T-cell (primary cell): ENCODE measurements around the gene ANKRD49. TPM values are rescaled to one million over a fixed set of nuclear protein-coding genes. Genes with fewer than 3 reads are reported as not detected.
A peak's percentile ranks its signal among the peaks of the same experiment; 100 is the strongest.

Experiments
- ATAC-seq, 4 experiments: fragments of 200-7000 bp in 3 of 4; fragments of 150-1000 bp in 1 of 4; cut with Tn5 transposase; replicated peaks in 1 of 4; 1 replicate in 3 of 4; 2 replicates in 1 of 4; pipeline ENCODE4 v1.10.0; 2021; ENCODE audit warnings: moderate library complexity in 3 of 4, mild to moderate bottlenecking in 2 of 4, moderate number of reproducible peaks in 1 of 4
- CTCF ChIA-PET, 2 donors: fragments of 300-600 bp; sonication (Branson Sonifier 250); formaldehyde crosslinking; loops; one replicate each; lab custom pipeline; 2022; ENCODE audit warnings: antibody characterized with exemption in 2 of 2; lab: Charles Lee
- POLR2A ChIA-PET, 2 donors: fragments of 300-600 bp; sonication (Branson Sonifier 250); formaldehyde crosslinking; loops; one replicate each; lab custom pipeline; 2022; ENCODE audit warnings: antibody characterized with exemption in 2 of 2; lab: Charles Lee
- DNase-seq, 35 experiments: peaks; one replicate each; pipeline versions ENCODE4 v3.0.0 to v3.0.0-alpha.2; 2013 to 2023
- H3K27ac ChIP-seq: one replicate; pipeline ENCODE4 v1.5.1; 2013; ENCODE audit warnings: low read length
- H3K27me3 ChIP-seq, 2 experiments: replicated peaks in 1 of 2; 1 replicate in 1 of 2; 2 replicates in 1 of 2; pipeline versions ENCODE4 v1.6.1 to v1.7.0; 2013; ENCODE audit warnings: low read length in 1 of 2, mixed read lengths in 1 of 2; ENCODE audit not compliant: control insufficient read depth in 2 of 2, insufficient read depth in 2 of 2; ENCODE audit errors: extremely low read depth in 1 of 2
- H3K36me3 ChIP-seq, 2 donors: 1 replicate in 1 of 2; 2 replicates in 1 of 2; pipeline versions ENCODE4 v1.6.1 to v1.7.0; 2013; ENCODE audit warnings: low read length in 1 of 2; ENCODE audit not compliant: control insufficient read depth in 2 of 2, insufficient read depth in 1 of 2; ENCODE audit errors: extremely low read depth in 1 of 2
- H3K4me1 ChIP-seq, 2 experiments: 1 replicate in 1 of 2; 2 replicates in 1 of 2; pipeline versions ENCODE4 v1.6.1 to v1.7.0; 2013; ENCODE audit warnings: low read length in 2 of 2, mixed read lengths in 1 of 2; ENCODE audit not compliant: insufficient read depth in 2 of 2, control insufficient read depth in 1 of 2; ENCODE audit errors: extremely low read depth in 1 of 2
- H3K4me3 ChIP-seq, 2 donors: 1 replicate in 1 of 2; 2 replicates in 1 of 2; pipeline versions ENCODE4 v1.5.1 to v1.7.0; 2013; ENCODE audit warnings: mild to moderate bottlenecking in 2 of 2, low read length in 1 of 2, moderate library complexity in 1 of 2; ENCODE audit not compliant: control insufficient read depth in 1 of 2; ENCODE audit errors: extremely low read depth in 1 of 2
- H3K9me3 ChIP-seq: 2 replicates; pipeline ENCODE4 v1.7.0; 2013
- H3K27ac Mint-ChIP-seq, 2 donors: one replicate each; pipeline ENCODE4 v1.8.0; 2020 to 2021; ENCODE audit warnings: mild to moderate bottlenecking in 2 of 2, mixed read lengths in 2 of 2
- H3K27me3 Mint-ChIP-seq, 2 donors: one replicate each; pipeline ENCODE4 v1.8.0; 2021 to 2022; ENCODE audit warnings: mixed read lengths in 2 of 2
- H3K36me3 Mint-ChIP-seq: one replicate; pipeline ENCODE4 v1.8.0; 2021; ENCODE audit warnings: mixed read lengths
- H3K4me1 Mint-ChIP-seq, 3 donors: one replicate each; pipeline ENCODE4 v1.8.0; 2020 to 2022; ENCODE audit warnings: mixed read lengths in 3 of 3, mild to moderate bottlenecking in 1 of 3
- H3K4me3 Mint-ChIP-seq, 3 donors: one replicate each; pipeline ENCODE4 v1.8.0; 2020 to 2022; ENCODE audit warnings: mild to moderate bottlenecking in 3 of 3, mixed read lengths in 3 of 3, moderate library complexity in 3 of 3
- H3K9me3 Mint-ChIP-seq, 3 donors: one replicate each; pipeline ENCODE4 v1.8.0; 2020 to 2022; ENCODE audit warnings: mixed read lengths in 3 of 3
- WGBS: methylation state at CpG from one replicate; pipeline ENCODE4 v1.1.5; 2013; ENCODE audit warnings: missing lambda C conversion rate; ENCODE audit not compliant: insufficient coverage; 5-methylcytosine and 5-hydroxymethylcytosine counted together
- total RNA-seq, 35 experiments: library from RNA in 6 of 35; stranded (reverse) in 6 of 35; fragments of 120-200 nt in 1 of 35; gene quantifications; one replicate each; pipeline versions ENCODE4 v1.2.1 to v1.2.4 and lab custom pipeline; 2013 to 2026

Gene ANKRD49
- total RNA-seq, 5 donors from 2014 or later (not counting 1 experiment from before 2014, with no cell fraction given) = 36.9 to 43.4 (median 39.7) TPM

DNA sequence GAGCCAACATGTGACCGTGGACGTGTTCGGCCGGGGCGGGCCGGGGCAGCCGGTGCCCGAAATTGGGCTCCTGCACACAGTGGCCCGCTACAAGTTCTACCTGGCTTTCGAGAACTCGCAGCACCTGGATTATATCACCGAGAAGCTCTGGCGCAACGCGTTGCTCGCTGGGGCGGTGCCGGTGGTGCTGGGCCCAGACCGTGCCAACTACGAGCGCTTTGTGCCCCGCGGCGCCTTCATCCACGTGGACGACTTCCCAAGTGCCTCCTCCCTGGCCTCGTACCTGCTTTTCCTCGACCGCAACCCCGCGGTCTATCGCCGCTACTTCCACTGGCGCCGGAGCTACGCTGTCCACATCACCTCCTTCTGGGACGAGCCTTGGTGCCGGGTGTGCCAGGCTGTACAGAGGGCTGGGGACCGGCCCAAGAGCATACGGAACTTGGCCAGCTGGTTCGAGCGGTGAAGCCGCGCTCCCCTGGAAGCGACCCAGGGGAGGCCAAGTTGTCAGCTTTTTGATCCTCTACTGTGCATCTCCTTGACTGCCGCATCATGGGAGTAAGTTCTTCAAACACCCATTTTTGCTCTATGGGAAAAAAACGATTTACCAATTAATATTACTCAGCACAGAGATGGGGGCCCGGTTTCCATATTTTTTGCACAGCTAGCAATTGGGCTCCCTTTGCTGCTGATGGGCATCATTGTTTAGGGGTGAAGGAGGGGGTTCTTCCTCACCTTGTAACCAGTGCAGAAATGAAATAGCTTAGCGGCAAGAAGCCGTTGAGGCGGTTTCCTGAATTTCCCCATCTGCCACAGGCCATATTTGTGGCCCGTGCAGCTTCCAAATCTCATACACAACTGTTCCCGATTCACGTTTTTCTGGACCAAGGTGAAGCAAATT is 51.7 kb downstream of the ANKRD49 start:
- Histone ChIP-seq H3K9me3 (no peaks in the 10 kb centered on the region), H3K4me1 (peaks cover 12 to 28% of the 10 kb centered on the region in 2 experiments), H3K27ac (no peak overlapping the region), H3K4me3 (peak overlapping the region; percentile 79 to 80), H3K36me3 (no peaks in the 10 kb centered on the region), H3K27me3 (no peaks in the 10 kb centered on the region)
- Mint-ChIP-seq H3K4me1 (peaks cover 52 to 56% (median 54%) of the 10 kb centered on the region in 3 donors), H3K27me3 (no peaks in the 10 kb centered on the region), H3K4me3 (peak overlapping the region; percentile 70 to 99 (median 78)), H3K36me3 (peaks cover 5% of the 10 kb centered on the region), H3K27ac (peak overlapping the region; percentile 21 to 73), H3K9me3 (no peaks in the 10 kb centered on the region)
- ATAC-seq (no peak), DNase-seq (peak in 4 of 35 experiments; percentile 1 to 4 (median 2))
- WGBS = 95% methylated on average over 44 of the region's 54 CpGs
- POLR2A ChIA-PET = no interaction called here
- CTCF ChIA-PET = no interaction called here

- H3K4me3 ChIP-seq = no peak overlapping the region
- no peak for DNase-seq
- Mint-ChIP-seq H3K27ac (no peak overlapping the region), H3K27me3 (no peaks in the 10 kb centered on the region), H3K36me3 (peaks cover 5% of the 10 kb centered on the region), H3K9me3 (no peaks in the 10 kb centered on the region), H3K4me1 (peaks cover 55 to 57% (median 56%) of the 10 kb centered on the region in 3 donors), H3K4me3 (peak overlapping the region; percentile 70 to 99 (median 78))
- ChIA-PET POLR2A (no interaction called here), CTCF (no interaction called here)
- peaks cover 12 to 28% of the 10 kb centered on the region in 2 experiments for H3K4me1 ChIP-seq
- ATAC-seq = no peak
- WGBS = no CpG with 5 or more reads among the region's 2 CpGs
- H3K27ac ChIP-seq = no peak overlapping the region
- no peaks in the 10 kb centered on the region for H3K36me3 ChIP-seq
- no peaks in the 10 kb centered on the region for H3K27me3 ChIP-seq
- no peaks in the 10 kb centered on the region for H3K9me3 ChIP-seq
Measured at GRCh38 chr11:94546162-94546470, 52.3 kb downstream of the ANKRD49 start.

GRCh38 chr11:94546886-94547285 is 53.1 kb downstream of the ANKRD49 start:
- Histone ChIP-seq H3K4me3 (no peak overlapping the region), H3K27ac (no peak overlapping the region), H3K4me1 (peaks cover 12 to 28% of the 10 kb centered on the region in 2 experiments), H3K36me3 (no peaks in the 10 kb centered on the region), H3K27me3 (no peaks in the 10 kb centered on the region), H3K9me3 (no peaks in the 10 kb centered on the region)
- WGBS = 89% methylated on average over 1 of the region's 1 CpG
- Mint-ChIP-seq H3K4me1 (peaks cover 55 to 57% (median 56%) of the 10 kb centered on the region in 3 donors), H3K27ac (no peak overlapping the region), H3K9me3 (no peaks in the 10 kb centered on the region), H3K36me3 (peaks cover 5% of the 10 kb centered on the region), H3K27me3 (no peaks in the 10 kb centered on the region), H3K4me3 (peak overlapping the region; percentile 22 to 99 (median 54))
- peak in 1 of 35 experiments; percentile 6 for DNase-seq
- POLR2A ChIA-PET = no interaction called here
- CTCF ChIA-PET = interaction anchor here in 1 of 2 donors (0.6 kb wide), 1 partner anchor 14 kb away, joined by 3 read pairs; no protein-coding TSS in a partner anchor
- ATAC-seq = no peak

DNA sequence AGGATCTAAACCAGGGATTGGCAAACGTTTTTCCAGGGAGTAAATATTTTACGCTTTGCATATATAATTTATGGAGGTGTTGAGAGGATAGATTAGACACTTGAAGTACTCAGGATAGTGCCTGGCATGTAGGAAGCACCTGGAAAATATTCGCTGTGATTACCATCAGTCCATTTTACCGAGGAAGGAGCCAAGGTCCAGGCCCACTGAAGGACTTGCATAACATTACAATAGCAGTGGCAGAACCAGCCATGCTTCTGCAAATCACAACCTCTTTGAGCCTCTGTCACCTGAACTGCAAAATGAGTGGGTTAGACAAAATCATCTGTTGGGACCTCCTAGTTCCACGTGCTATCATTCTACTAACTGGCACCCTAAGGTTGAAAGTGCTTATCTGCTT is 55.4 kb downstream of the ANKRD49 start:
- POLR2A ChIA-PET = no interaction called here
- Mint-ChIP-seq H3K27ac (no peak overlapping the region), H3K9me3 (no peaks in the 10 kb centered on the region), H3K4me3 (no peak overlapping the region), H3K4me1 (peaks cover 44 to 47% (median 45%) of the 10 kb centered on the region in 3 donors), H3K36me3 (peaks cover 5% of the 10 kb centered on the region), H3K27me3 (no peaks in the 10 kb centered on the region)
- no peaks in the 10 kb centered on the region for H3K9me3 ChIP-seq
- ATAC-seq (no peak), DNase-seq (no peak)
- H3K4me3 ChIP-seq = no peak overlapping the region
- CTCF ChIA-PET = no interaction called here
- 93% methylated on average over 4 of the region's 5 CpGs for WGBS
- H3K36me3 ChIP-seq = no peaks in the 10 kb centered on the region
- no peak overlapping the region for H3K27ac ChIP-seq
- H3K4me1 ChIP-seq = peaks cover 12 to 21% of the 10 kb centered on the region in 2 experiments
- H3K27me3 ChIP-seq = no peaks in the 10 kb centered on the region

Other genes starting within 250 kb of the ANKRD49 start
- not detected for gene IZUMO1R, start 189.4 kb upstream of the ANKRD49 start, total RNA-seq
- under 1 TPM in 4 of 5 donors, not detected in 1; 0.06 to 0.16 (median 0.12) TPM for gene GPR83, start 92.6 kb upstream of the ANKRD49 start, total RNA-seq
- 10 to 100 TPM; 22.1 to 34.0 (median 27.4) TPM for gene MRE11, start 140 bp upstream of the ANKRD49 start, total RNA-seq
- gene C11orf97, start 18.5 kb downstream of the ANKRD49 start, total RNA-seq = not detected
- gene FUT4, start 49.9 kb downstream of the ANKRD49 start, total RNA-seq = 1 to 10 TPM; 3.4 to 7.0 (median 6.4) TPM
- gene PIWIL4, start 73.4 kb downstream of the ANKRD49 start, total RNA-seq = 1 to 10 TPM in 4 of 5 donors, under 1 TPM in 1; 0.82 to 2.7 (median 2.0) TPM